CD14-positive monocyte (primary cell): ENCODE data around the gene ACADS. TPM values are rescaled to one million over a fixed set of nuclear protein-coding genes. Genes with fewer than 3 reads are reported as not detected.

Experiments used
- DNase-seq, 3 donors: peaks; one replicate each; pipeline ENCODE4 v3.0.0-alpha.2; 2011 to 2022
- H2AFZ ChIP-seq: 2 replicates; pipeline ENCODE4 v1.6.0; 2012; ENCODE audit warnings: mild to moderate bottlenecking, low read depth, low read length, inconsistent platforms; ENCODE audit not compliant: insufficient read depth, poor library complexity, severe bottlenecking
- H3K27ac ChIP-seq, 2 donors: 1 replicate in 1 of 2; 2 replicates in 1 of 2; pipeline ENCODE4 v1.5.1; 2012 to 2013; ENCODE audit warnings: low read length in 2 of 2, control low read depth in 1 of 2, inconsistent platforms in 1 of 2, low read depth in 1 of 2, mild to moderate bottlenecking in 1 of 2
- H3K27me3 ChIP-seq, 2 donors: one replicate each; pipeline versions ENCODE4 v1.6.0 to v1.6.1; 2011 to 2013; ENCODE audit warnings: low read length in 2 of 2; ENCODE audit not compliant: control insufficient read depth in 2 of 2, insufficient read depth in 2 of 2
- H3K36me3 ChIP-seq, 2 donors: replicated peaks in 1 of 2; 1 replicate in 1 of 2; 2 replicates in 1 of 2; pipeline versions ENCODE4 v1.5.1 to v1.6.1; 2012 to 2013; ENCODE audit warnings: low read length in 2 of 2, control low read depth in 1 of 2, inconsistent platforms in 1 of 2, mild to moderate bottlenecking in 1 of 2; ENCODE audit not compliant: insufficient read depth in 2 of 2, control insufficient read depth in 1 of 2
- H3K4me1 ChIP-seq, 2 donors: 1 replicate in 1 of 2; 2 replicates in 1 of 2; pipeline versions ENCODE4 v1.5.1 to v1.6.1; 2012 to 2013; ENCODE audit warnings: low read length in 2 of 2, control low read depth in 1 of 2, inconsistent platforms in 1 of 2, mild to moderate bottlenecking in 1 of 2, moderate library complexity in 1 of 2; ENCODE audit not compliant: insufficient read depth in 2 of 2, control insufficient read depth in 1 of 2
- H3K4me2 ChIP-seq: replicated peaks from 2 replicates; pipeline ENCODE3; 2012; ENCODE audit warnings: low read length, moderate library complexity, mild to moderate bottlenecking; ENCODE audit not compliant: poor library complexity, severe bottlenecking; ENCODE audit errors: extremely low read depth
- H3K4me3 ChIP-seq, 3 experiments: fragments of 200-600 bp in 1 of 3; sonication (generic) in 1 of 3; replicated peaks in 1 of 3; 1 replicate in 2 of 3; 2 replicates in 1 of 3; pipeline ENCODE4 v1.5.1; 2011 to 2013; ENCODE audit warnings: low read length in 3 of 3, mild to moderate bottlenecking in 3 of 3, control low read depth in 2 of 3, low read depth in 2 of 3, inconsistent platforms in 1 of 3, moderate library complexity in 1 of 3
- H3K79me2 ChIP-seq: 2 replicates; pipeline ENCODE4 v1.6.0; 2012; ENCODE audit warnings: mild to moderate bottlenecking, control low read depth, inconsistent platforms, low read length, moderate library complexity; ENCODE audit not compliant: insufficient read depth
- H3K9ac ChIP-seq: 2 replicates; pipeline ENCODE4 v1.6.0; 2017; ENCODE audit warnings: low read length, mild to moderate bottlenecking; ENCODE audit not compliant: insufficient read depth, poor library complexity, severe bottlenecking
- H3K9me3 ChIP-seq, 2 donors: replicated peaks in 1 of 2; 1 replicate in 1 of 2; 2 replicates in 1 of 2; pipeline versions ENCODE4 v1.5.1 to v1.6.1; 2012 to 2013; ENCODE audit warnings: low read length in 2 of 2, control low read depth in 1 of 2; ENCODE audit not compliant: control insufficient read depth in 1 of 2, insufficient read depth in 1 of 2
- H4K20me1 ChIP-seq: 2 replicates; pipeline ENCODE4 v1.6.0; 2012; ENCODE audit warnings: mild to moderate bottlenecking, low read length, control low read depth, moderate library complexity; ENCODE audit not compliant: insufficient read depth
- H3K27ac Mint-ChIP-seq, 7 donors: one replicate each; pipeline ENCODE4 v1.8.0; 2020; ENCODE audit warnings: mild to moderate bottlenecking in 7 of 7, mixed read lengths in 7 of 7, moderate library complexity in 6 of 7, inconsistent platforms in 2 of 7
- H3K27me3 Mint-ChIP-seq, 3 donors: one replicate each; pipeline ENCODE4 v1.8.0; 2021 to 2022; ENCODE audit warnings: low read depth in 3 of 3, mild to moderate bottlenecking in 3 of 3, mixed read lengths in 3 of 3, moderate library complexity in 3 of 3, inconsistent platforms in 1 of 3
- H3K36me3 Mint-ChIP-seq, 2 donors: one replicate each; pipeline ENCODE4 v1.8.0; 2020; ENCODE audit warnings: mixed read lengths in 2 of 2, inconsistent platforms in 1 of 2, mild to moderate bottlenecking in 1 of 2
- H3K4me1 Mint-ChIP-seq: one replicate; pipeline ENCODE4 v1.8.0; 2020; ENCODE audit warnings: mild to moderate bottlenecking, mixed read lengths
- H3K4me3 Mint-ChIP-seq, 2 donors: one replicate each; pipeline ENCODE4 v1.8.0; 2020; ENCODE audit warnings: mild to moderate bottlenecking in 2 of 2, mixed read lengths in 2 of 2, moderate library complexity in 1 of 2
- H3K9me3 Mint-ChIP-seq, 7 donors: one replicate each; pipeline ENCODE4 v1.8.0; 2020 to 2022; ENCODE audit warnings: mixed read lengths in 7 of 7, mild to moderate bottlenecking in 6 of 7, moderate library complexity in 6 of 7, inconsistent platforms in 2 of 7
- WGBS: methylation state at CpG from one replicate; pipeline ENCODE4 v1.1.5; 2013; ENCODE audit warnings: missing lambda C conversion rate; ENCODE audit not compliant: insufficient coverage; 5-methylcytosine and 5-hydroxymethylcytosine counted together
- intact Hi-C, 2 donors: fragments of 100-400 bp; cut with micrococcal nuclease; formaldehyde crosslinking; loops; one replicate each; pipeline versions ENCODE4 v1.15.0 to v1.15.1; 2023
- polyA plus RNA-seq, 3 donors: library from polyadenylated mRNA; depleted of rRNA in 1 of 3; unstranded in 2 of 3; stranded (reverse) in 1 of 3; fragments of 300-500 nt in 2 of 3; fragments of >200 nt in 1 of 3; fragmentation: Illumina TruSeq in 2 of 3; gene quantifications; 1 replicate in 2 of 3; 2 replicates in 1 of 3; pipeline ENCODE4 v1.2.3, GENCODE V29; 2012 to 2021
- TF ChIP-seq, protein P1 (sequence below): fragments of 200-600 bp; IDR thresholded peaks from one replicate; pipeline ENCODE4 v1.8.0; 2022; ENCODE audit warnings: antibody characterized with exemption, mild to moderate bottlenecking

The ACADS gene
- polyA plus RNA-seq, 3 donors, result 9.2 to 25.1 (median 18.2) TPM

DNA sequence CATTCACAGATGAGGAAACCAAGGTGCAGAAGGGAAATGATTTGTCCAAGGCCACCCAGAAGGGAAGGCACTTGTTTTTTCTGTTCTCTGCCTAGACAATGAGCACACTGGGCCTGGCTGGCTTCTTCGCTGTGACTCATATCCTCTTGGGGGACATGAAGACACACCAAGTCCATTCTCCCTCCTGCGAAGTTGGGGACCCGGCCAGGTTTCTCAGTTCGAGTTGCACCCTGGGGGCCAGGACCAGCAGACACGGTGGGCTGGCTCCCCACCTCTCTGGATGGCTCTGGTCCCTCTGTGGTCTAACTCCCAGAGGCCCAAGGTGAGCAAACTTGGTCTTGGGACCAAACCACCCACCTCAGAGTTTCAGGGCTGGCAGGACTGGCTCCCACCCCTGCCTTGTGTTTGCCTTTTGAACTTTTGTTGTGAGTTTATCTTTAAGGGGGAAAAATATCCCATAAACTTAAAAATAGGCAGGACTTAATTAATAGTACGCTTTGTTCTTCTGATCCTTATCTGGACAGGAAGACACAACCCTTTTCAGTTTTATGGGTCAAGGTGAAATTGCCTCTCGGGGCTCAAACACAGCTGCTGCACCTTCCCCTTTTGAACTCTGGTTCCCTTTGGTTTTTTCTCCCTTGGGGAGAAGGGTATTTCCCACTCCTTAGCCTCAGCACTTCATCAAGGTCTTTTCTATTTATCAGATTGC lies 47.7 kb upstream of the ACADS start:
- Histone ChIP-seq H3K36me3 (no peaks in the 10 kb centered on the region), H4K20me1 (no peaks in the 10 kb centered on the region), H3K4me3 (no peak overlapping the region), H3K79me2 (no peaks in the 10 kb centered on the region), H2AFZ (peak overlapping the region; percentile 11), H3K9ac (no peak overlapping the region), H3K27me3 (no peaks in the 10 kb centered on the region), H3K4me2 (peak overlapping the region; percentile 17), H3K4me1 (peaks cover 33 to 50% of the 10 kb centered on the region in 2 donors), H3K9me3 (no peaks in the 10 kb centered on the region), H3K27ac (peak overlapping the region in 1 of 2 donors; percentile 72)
- Mint-ChIP-seq H3K9me3 (peaks cover 0 to 2% (median 0%) of the 10 kb centered on the region in 7 donors), H3K27ac (peak overlapping the region in 6 of 7 donors; percentile 46 to 86 (median 83)), H3K36me3 (no peaks in the 10 kb centered on the region), H3K4me1 (peaks cover 35% of the 10 kb centered on the region), H3K4me3 (no peak overlapping the region), H3K27me3 (peaks cover 0 to 6% (median 0%) of the 10 kb centered on the region in 3 donors)
- intact Hi-C loops, result loop anchor here (5.0 kb wide), 1 partner anchor 34 kb away; the partner anchor contains the start of gene UNC119B (in 2 of the 2)
- 48% methylated on average over 5 of the region's 7 CpGs for WGBS
- DNase-seq, result peak; percentile 69 to 74 (median 70)
- TF ChIP-seq, protein P1, sequence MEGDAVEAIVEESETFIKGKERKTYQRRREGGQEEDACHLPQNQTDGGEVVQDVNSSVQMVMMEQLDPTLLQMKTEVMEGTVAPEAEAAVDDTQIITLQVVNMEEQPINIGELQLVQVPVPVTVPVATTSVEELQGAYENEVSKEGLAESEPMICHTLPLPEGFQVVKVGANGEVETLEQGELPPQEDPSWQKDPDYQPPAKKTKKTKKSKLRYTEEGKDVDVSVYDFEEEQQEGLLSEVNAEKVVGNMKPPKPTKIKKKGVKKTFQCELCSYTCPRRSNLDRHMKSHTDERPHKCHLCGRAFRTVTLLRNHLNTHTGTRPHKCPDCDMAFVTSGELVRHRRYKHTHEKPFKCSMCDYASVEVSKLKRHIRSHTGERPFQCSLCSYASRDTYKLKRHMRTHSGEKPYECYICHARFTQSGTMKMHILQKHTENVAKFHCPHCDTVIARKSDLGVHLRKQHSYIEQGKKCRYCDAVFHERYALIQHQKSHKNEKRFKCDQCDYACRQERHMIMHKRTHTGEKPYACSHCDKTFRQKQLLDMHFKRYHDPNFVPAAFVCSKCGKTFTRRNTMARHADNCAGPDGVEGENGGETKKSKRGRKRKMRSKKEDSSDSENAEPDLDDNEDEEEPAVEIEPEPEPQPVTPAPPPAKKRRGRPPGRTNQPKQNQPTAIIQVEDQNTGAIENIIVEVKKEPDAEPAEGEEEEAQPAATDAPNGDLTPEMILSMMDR, result no peak

DNA sequence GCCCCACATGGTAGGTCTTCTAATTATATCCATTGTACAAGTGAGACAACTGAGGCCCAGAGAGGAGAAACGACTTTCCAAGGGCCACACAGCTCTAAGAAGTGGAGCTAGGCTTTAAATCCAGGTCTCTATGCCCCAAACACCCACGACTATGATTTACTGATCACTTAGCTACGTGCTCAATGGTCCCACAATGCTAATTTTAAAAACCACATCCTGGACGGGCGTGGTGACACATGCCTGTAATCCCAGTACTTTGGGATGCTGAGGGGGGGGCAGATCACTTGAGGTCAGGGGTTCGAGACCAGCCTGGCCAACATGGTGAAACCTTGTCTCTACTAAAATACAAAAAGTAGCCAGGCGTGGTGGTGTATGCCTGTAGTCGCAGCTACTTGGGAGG lies 47.1 kb upstream of the ACADS start:
- WGBS, result 100% methylated on average over 2 of the region's 8 CpGs
- Mint-ChIP-seq H3K27me3 (peaks cover 0 to 6% (median 0%) of the 10 kb centered on the region in 3 donors), H3K27ac (peak overlapping the region in 4 of 7 donors; percentile 21 to 86 (median 53)), H3K4me1 (peaks cover 37% of the 10 kb centered on the region), H3K9me3 (peaks cover 0 to 2% (median 0%) of the 10 kb centered on the region in 7 donors), H3K36me3 (no peaks in the 10 kb centered on the region), H3K4me3 (no peak overlapping the region)
- Histone ChIP-seq H2AFZ (no peak overlapping the region), H3K36me3 (no peaks in the 10 kb centered on the region), H3K79me2 (no peaks in the 10 kb centered on the region), H3K9ac (no peak overlapping the region), H3K4me2 (no peak overlapping the region), H3K27me3 (no peaks in the 10 kb centered on the region), H4K20me1 (no peaks in the 10 kb centered on the region), H3K4me3 (no peak overlapping the region), H3K4me1 (peaks cover 33 to 50% of the 10 kb centered on the region in 2 donors), H3K27ac (peak overlapping the region in 1 of 2 donors; percentile 72), H3K9me3 (no peaks in the 10 kb centered on the region)
- DNase-seq, result peak in 2 of 3 donors; percentile 16 to 18
- TF ChIP-seq, protein P1, result no peak
- intact Hi-C loops, result loop anchor here (5.0 kb wide), 1 partner anchor 34 kb away; the partner anchor contains the start of gene UNC119B (in 2 of the 2)
